Activated B cell treated with CpG ODN at 0.5 μM for 24 hours (primary cell): Measurements from ENCODE around the gene STX10. TPM values are rescaled to one million over a fixed set of nuclear protein-coding genes. Genes with fewer than 3 reads are reported as not detected.
A peak's percentile ranks its signal among the peaks of the same experiment; 100 is the strongest.

ENCODE experiments used
- ATAC-seq: fragments of 200-7000 bp; cut with Tn5 transposase; one replicate; pipeline ENCODE4 v1.10.0; 2021; ENCODE audit warnings: low read depth, mild to moderate bottlenecking, moderate library complexity
- CTCF ChIA-PET: fragments of 350-600 bp; sonication (Branson Sonifier 250); formaldehyde crosslinking; loops from one replicate; lab custom pipeline; 2021; ENCODE audit warnings: antibody characterized with exemption; lab: Charles Lee
- POLR2A ChIA-PET: fragments of 350-600 bp; sonication (Branson Sonifier 250); formaldehyde crosslinking; loops from one replicate; lab custom pipeline; 2021; ENCODE audit warnings: antibody characterized with exemption; lab: Charles Lee
- DNase-seq: peaks from one replicate; pipeline ENCODE4 v3.0.0; 2022
- H3K27ac Mint-ChIP-seq: one replicate; pipeline ENCODE4 v1.8.0; 2020; ENCODE audit warnings: mixed read lengths
- H3K27me3 Mint-ChIP-seq: one replicate; pipeline ENCODE4 v1.8.0; 2021; ENCODE audit warnings: mixed read lengths
- H3K36me3 Mint-ChIP-seq: one replicate; pipeline ENCODE4 v1.8.0; 2021; ENCODE audit warnings: low read depth, mixed read lengths
- H3K4me1 Mint-ChIP-seq: one replicate; pipeline ENCODE4 v1.8.0; 2021; ENCODE audit warnings: mixed read lengths
- H3K4me3 Mint-ChIP-seq: one replicate; pipeline ENCODE4 v1.8.0; 2020; ENCODE audit warnings: mild to moderate bottlenecking, mixed read lengths
- H3K9me3 Mint-ChIP-seq: one replicate; pipeline ENCODE4 v1.8.0; 2020; ENCODE audit warnings: mixed read lengths
- intact Hi-C: fragments of 100-400 bp; cut with micrococcal nuclease; formaldehyde crosslinking; loops from one replicate; pipeline ENCODE4 v1.15.1; 2024
- total RNA-seq: library from RNA; stranded (reverse); gene quantifications from 2 replicates; pipeline ENCODE4 v1.2.3, GENCODE V29; 2022
- TF ChIP-seq, protein P1 (sequence below): fragments of 200-600 bp; IDR thresholded peaks from one replicate; pipeline ENCODE4 v1.8.0; 2022; ENCODE audit warnings: antibody characterized with exemption, mild to moderate bottlenecking

The STX10 gene
- total RNA-seq, 1 donor from 2014 or later: 43.6 TPM

GRCh38 chr19:13155472-13156359, 5.5 kb upstream of the STX10 start:
- DNase-seq (peak; percentile 94), ATAC-seq (peak; percentile 46)
- CTCF ChIA-PET: interaction anchor here (0.8 to 4.6 kb wide), 15 partner anchors 8 to 178 kb away, joined by 3 to 41 read pairs (median 6); partner anchors contain the start of gene NACC1
- H3K4me1 Mint-ChIP-seq: peaks cover 61% of the 10 kb centered on the region
- intact Hi-C loops: loop anchor here (1.0 to 10.0 kb wide), 10 partner anchors 8 to 1212 kb away; partner anchors contain the start of genes RFX1 and SAMD1
- no peaks in the 10 kb centered on the region for H3K27me3 Mint-ChIP-seq
- peaks cover 36% of the 10 kb centered on the region for H3K36me3 Mint-ChIP-seq
- POLR2A ChIA-PET: interaction anchor here (0.5 to 6.5 kb wide), 42 partner anchors 11 to 1428 kb away, joined by 3 to 413 read pairs (median 5); partner anchors contain the start of genes JUNB, LYL1, NACC1 and TRMT1
- no peaks in the 10 kb centered on the region for H3K9me3 Mint-ChIP-seq
- TF ChIP-seq, protein P1, sequence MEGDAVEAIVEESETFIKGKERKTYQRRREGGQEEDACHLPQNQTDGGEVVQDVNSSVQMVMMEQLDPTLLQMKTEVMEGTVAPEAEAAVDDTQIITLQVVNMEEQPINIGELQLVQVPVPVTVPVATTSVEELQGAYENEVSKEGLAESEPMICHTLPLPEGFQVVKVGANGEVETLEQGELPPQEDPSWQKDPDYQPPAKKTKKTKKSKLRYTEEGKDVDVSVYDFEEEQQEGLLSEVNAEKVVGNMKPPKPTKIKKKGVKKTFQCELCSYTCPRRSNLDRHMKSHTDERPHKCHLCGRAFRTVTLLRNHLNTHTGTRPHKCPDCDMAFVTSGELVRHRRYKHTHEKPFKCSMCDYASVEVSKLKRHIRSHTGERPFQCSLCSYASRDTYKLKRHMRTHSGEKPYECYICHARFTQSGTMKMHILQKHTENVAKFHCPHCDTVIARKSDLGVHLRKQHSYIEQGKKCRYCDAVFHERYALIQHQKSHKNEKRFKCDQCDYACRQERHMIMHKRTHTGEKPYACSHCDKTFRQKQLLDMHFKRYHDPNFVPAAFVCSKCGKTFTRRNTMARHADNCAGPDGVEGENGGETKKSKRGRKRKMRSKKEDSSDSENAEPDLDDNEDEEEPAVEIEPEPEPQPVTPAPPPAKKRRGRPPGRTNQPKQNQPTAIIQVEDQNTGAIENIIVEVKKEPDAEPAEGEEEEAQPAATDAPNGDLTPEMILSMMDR: no peak
- peak overlapping the region; percentile 99 for H3K4me3 Mint-ChIP-seq
- peak overlapping the region; percentile 97 for H3K27ac Mint-ChIP-seq

GRCh38 chr19:13154911-13155471, 4.8 kb upstream of the STX10 start:
- H3K4me3 Mint-ChIP-seq: peak overlapping the region; percentile 99
- no peaks in the 10 kb centered on the region for H3K9me3 Mint-ChIP-seq
- TF ChIP-seq, protein P1: no peak
- intact Hi-C loops: loop anchor here (1.0 to 10.0 kb wide), 9 partner anchors 8 to 1212 kb away; partner anchors contain the start of genes ASF1B, CALR, RFX1 and SAMD1
- CTCF ChIA-PET: interaction anchor here (0.8 to 4.6 kb wide), 15 partner anchors 9 to 177 kb away, joined by 3 to 41 read pairs (median 6); partner anchors contain the start of gene NACC1
- H3K27me3 Mint-ChIP-seq: no peaks in the 10 kb centered on the region
- ATAC-seq (peak; percentile 8), DNase-seq (peak; percentile 64)
- peaks cover 42% of the 10 kb centered on the region for H3K36me3 Mint-ChIP-seq
- peak overlapping the region; percentile 94 for H3K27ac Mint-ChIP-seq
- POLR2A ChIA-PET: interaction anchor here (0.5 to 6.5 kb wide), 34 partner anchors 11 to 1429 kb away, joined by 3 to 413 read pairs (median 6); partner anchors contain the start of genes JUNB, LYL1, NACC1 and TRMT1
- H3K4me1 Mint-ChIP-seq: peaks cover 55% of the 10 kb centered on the region

GRCh38 chr19:13154241-13154778, 4.1 kb upstream of the STX10 start:
- H3K36me3 Mint-ChIP-seq: peaks cover 42% of the 10 kb centered on the region
- peak overlapping the region; percentile 94 for H3K27ac Mint-ChIP-seq
- CTCF ChIA-PET: interaction anchor here (0.9 to 4.6 kb wide), 8 partner anchors 10 to 108 kb away, joined by 3 to 41 read pairs (median 8); partner anchors contain the start of gene NACC1
- H3K9me3 Mint-ChIP-seq: no peaks in the 10 kb centered on the region
- ATAC-seq: no peak
- peak overlapping the region; percentile 99 for H3K4me3 Mint-ChIP-seq
- intact Hi-C loops: loop anchor here (1.0 to 10.0 kb wide), 5 partner anchors 217 to 983 kb away; partner anchors contain the start of genes ASF1B, CALR, RFX1 and SAMD1
- peaks cover 55% of the 10 kb centered on the region for H3K4me1 Mint-ChIP-seq
- no peaks in the 10 kb centered on the region for H3K27me3 Mint-ChIP-seq
- POLR2A ChIA-PET: interaction anchor here (0.5 to 6.5 kb wide), 24 partner anchors 12 to 363 kb away, joined by 3 to 413 read pairs (median 14); partner anchors contain the start of genes JUNB, LYL1, NACC1 and TRMT1
- DNase-seq: peak; percentile 44
- TF ChIP-seq, protein P1: no peak

DNA sequence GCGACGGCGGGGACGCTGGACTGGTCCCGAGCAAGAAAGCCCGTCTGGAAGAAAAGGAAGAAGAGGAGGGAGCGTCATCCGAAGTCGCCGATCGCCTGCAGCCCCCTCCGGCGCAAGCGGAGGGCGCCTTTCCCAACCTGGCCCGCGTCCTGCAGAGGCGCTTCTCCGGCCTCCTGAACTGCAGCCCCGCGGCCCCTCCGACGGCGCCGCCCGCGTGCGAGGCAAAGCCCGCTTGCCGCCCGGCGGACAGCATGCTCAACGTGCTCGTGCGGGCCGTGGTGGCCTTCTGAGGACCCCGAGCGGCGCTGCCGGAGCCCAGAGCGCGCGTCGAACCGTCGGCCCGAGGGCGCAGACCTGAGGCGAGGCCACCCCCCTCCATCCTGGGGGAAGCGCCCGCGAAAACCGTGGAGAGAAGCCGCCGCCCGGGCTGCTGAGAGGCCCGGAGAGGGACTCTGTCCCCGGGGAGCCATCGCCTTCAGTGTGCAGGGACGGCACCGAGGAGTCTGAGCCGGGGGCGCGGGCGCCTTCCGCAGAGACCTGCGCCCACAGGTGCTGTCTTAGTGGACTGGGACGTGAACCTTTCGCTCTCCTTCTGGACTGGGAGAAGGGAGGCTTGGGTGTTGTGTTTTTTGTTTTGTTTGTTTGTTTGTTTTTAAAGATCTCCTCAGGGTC, 3.5 kb upstream of the STX10 start:
- H3K9me3 Mint-ChIP-seq: no peaks in the 10 kb centered on the region
- ATAC-seq (no peak), DNase-seq (peak; percentile 49)
- H3K4me3 Mint-ChIP-seq: peak overlapping the region; percentile 99
- intact Hi-C loops: loop anchor here (1.0 to 10.0 kb wide), 6 partner anchors 216 to 984 kb away; partner anchors contain the start of genes ASF1B, CALR, RFX1 and SAMD1
- peak overlapping the region; percentile 99 for H3K27ac Mint-ChIP-seq
- TF ChIP-seq, protein P1: no peak
- ChIA-PET POLR2A (interaction anchor here (0.6 to 6.5 kb wide), 32 partner anchors 10 to 683 kb away, joined by 3 to 413 read pairs (median 28); partner anchors contain the start of genes LYL1, NACC1 and TRMT1), CTCF (interaction anchor here (1.3 to 4.6 kb wide), 6 partner anchors 10 to 436 kb away, joined by 3 to 38 read pairs (median 8); no protein-coding TSS in a partner anchor)
- H3K36me3 Mint-ChIP-seq: peaks cover 42% of the 10 kb centered on the region
- H3K4me1 Mint-ChIP-seq: peaks cover 54% of the 10 kb centered on the region
- H3K27me3 Mint-ChIP-seq: no peaks in the 10 kb centered on the region
